NOMO-1 (cell line): Measurements from ENCODE around the gene ELF3.
"Not testable (repeated sequence)": the region's sequence is repeated elsewhere in the genome, so short reads cannot be mapped to it uniquely, and the experiment has no call there.

Experiments used
- DNase-seq, 2 experiments: peaks; one replicate each; lab custom pipeline; 2025; ENCODE audit not compliant: unreplicated experiment in 2 of 2; lab: John Stamatoyannopoulos, UW

The ELF3 gene

DNA sequence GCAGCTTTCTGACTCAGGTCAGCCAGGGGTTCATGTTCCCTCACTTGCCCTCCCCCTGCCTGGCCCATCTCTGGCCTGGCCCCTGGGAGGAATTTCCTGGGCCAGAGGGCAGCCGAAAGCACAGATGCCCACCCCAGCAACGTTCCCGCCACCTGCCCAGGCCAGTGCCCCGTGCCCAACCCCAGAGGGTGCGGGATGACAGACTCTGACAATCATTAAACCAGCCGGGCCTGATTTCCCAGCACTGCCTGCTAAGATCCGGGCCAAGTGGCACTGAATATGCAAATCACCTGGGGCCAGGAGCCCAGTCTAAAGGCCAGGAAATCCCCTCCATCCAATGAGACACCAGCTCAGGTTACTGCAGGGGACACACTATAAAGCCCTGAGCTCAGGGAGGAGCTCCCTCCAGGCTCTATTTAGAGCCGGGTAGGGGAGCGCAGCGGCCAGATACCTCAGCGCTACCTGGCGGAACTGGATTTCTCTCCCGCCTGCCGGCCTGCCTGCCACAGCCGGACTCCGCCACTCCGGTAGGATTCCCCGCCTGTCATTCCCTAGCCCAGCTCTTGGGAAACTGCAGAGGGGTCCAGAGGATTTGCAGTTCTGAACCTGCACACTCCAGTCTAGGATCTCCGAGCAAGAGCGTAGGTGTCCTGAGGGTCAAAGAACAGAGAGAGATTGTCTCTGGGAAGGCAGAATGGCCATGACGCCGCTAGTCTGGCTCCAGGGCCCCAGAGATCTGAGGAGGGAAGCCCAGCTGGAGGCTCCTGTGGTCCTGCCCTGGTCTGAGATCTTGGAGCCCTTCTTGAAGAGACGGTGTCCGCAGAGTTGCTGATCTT is at the start of gene ELF3:
Gene ELF3 (plus strand): TSS at position 408 of the 836 bp plus-strand sequence. CDS start 550 bp downstream, outside the sequence.
- no peak for DNase-seq

GRCh38 chr1:201962382-201962781 is 48.0 kb upstream of the ELF3 start:
- not testable (repeated sequence) for DNase-seq

DNA sequence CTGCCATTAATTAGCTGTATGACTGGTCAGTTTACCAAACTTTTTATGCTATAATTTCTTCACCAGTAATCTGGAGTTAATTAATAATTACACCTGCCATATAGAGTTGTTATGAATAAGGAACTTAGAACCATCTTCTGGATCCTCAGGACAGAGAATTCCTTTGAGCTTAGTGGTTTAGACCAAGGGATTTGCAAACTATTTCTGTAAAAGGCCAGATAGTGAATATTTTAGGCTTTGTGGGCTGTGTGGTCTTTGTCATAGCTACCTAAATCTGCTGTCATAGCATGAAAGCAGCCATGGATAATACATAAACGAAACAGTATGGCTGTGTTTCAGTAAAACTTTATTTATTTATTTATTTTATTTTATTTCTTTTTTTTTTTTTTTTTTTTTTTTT is 46.1 kb upstream of the ELF3 start:
- no peak for DNase-seq

GRCh38 chr1:201966171-201966570 is 44.2 kb upstream of the ELF3 start:
- DNase-seq = no peak

GRCh38 chr1:201968202-201968925 is 42.0 kb upstream of the ELF3 start:
- DNase-seq = no peak

- no peak for DNase-seq
These were observed 39.8 kb upstream of the ELF3 start for GRCh38 chr1:201970334-201971159.

DNA sequence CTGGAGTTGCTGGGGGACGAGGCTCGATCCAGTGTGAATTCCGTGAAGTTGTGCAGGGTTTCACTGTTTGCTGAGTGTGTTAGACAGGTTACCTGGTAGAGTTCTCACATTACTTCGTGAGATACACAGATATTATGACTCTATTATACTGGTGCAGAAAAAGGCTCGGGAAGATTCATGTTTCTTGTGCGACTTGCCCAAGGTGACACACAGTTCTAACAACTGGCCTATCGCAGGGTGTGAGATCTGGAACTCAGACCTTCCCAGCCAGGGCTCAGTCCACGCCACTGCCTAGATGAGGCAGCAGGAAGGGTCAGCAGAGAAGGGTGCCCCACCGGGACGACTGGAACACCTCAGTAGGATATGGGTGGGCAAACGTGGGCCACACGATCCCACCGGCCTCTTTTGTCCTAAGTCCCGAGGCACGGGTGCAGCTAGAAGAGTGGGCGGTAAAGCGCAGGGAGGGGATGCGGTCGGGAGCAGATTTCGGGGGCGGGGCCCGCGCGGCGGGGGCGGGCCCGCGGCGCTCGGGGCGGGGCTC is 28.2 kb upstream of the ELF3 start:
- DNase-seq = peak; percentile 36 to 67

DNA sequence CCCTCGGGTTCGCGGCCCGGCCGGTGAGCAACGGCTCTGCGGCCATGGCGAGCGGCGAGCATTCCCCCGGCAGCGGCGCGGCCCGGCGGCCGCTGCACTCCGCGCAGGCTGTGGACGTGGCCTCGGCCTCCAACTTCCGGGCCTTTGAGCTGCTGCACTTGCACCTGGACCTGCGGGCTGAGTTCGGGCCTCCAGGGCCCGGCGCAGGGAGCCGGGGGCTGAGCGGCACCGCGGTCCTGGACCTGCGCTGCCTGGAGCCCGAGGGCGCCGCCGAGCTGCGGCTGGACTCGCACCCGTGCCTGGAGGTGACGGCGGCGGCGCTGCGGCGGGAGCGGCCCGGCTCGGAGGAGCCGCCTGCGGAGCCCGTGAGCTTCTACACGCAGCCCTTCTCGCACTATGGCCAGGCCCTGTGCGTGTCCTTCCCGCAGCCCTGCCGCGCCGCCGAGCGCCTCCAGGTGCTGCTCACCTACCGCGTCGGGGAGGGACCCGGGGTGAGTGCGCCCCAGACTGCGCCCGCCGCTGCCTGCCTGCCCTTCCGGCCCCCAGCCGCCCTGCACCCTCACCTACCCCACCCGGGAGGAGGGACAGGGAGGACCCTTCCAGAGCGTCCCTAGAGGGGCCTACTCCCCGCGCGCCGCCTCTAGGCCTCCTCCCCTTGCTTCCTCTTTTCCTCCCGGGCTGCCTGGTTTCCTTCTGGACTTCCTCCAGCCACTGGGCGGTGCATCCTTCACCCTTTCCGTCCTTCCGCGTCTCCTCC is 27.6 kb upstream of the ELF3 start, which contains the start of gene RNPEP:
Gene RNPEP (plus strand): TSS at position 26 of the 757 bp plus-strand sequence. CDS start 19 bp downstream, at position 45.
- peak; percentile 77 to 83 for DNase-seq

- DNase-seq = no peak
These were observed 27.0 kb upstream of the ELF3 start for GRCh38 chr1:201983380-201983805.

DNA sequence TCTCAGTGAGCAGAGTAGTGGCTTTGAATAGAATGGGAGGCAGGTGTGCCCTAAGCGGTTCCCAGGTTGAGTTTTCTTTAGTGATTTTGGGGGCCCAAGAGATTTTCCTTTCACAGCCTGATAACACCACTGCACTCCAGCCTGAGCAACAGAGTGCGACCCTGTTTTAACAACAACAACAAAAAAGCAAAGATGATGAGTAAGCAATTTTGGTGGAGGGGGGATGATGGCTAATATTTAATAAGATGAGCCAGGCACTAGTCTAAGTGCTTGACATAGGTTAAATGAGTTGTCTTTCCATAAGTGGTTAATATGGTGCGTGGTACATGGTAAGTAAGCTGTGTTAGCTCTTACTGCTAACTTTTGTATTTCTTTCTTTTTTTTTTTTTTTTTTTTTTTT is 25.9 kb upstream of the ELF3 start:
- no peak for DNase-seq

- no peak for DNase-seq
These were observed 25.0 kb upstream of the ELF3 start for GRCh38 chr1:201985355-201985754.

- no peak for DNase-seq
These were observed 21.8 kb upstream of the ELF3 start for GRCh38 chr1:201988601-201989000.

GRCh38 chr1:201989354-201990128 is 20.8 kb upstream of the ELF3 start:
- no peak for DNase-seq

DNA sequence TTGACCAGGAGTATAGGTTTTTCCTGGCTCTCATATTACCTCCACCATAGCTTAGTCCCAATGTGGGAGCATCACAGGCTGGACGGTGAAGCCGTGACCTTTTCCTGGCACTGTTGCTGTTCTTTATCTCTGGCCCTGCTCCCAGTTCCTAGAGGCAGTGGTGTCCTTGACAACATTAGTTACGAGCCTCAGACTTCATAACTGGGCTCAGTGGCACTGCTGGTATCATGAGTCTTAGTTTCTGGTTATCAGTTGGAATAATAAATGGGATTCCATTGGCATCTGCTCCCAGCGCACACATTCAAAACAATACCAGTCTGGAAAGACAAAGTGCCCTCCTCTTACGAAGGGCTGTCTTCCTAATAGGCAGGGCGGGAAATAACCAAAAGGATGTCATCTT is 20.0 kb upstream of the ELF3 start:
- DNase-seq = no peak

DNA sequence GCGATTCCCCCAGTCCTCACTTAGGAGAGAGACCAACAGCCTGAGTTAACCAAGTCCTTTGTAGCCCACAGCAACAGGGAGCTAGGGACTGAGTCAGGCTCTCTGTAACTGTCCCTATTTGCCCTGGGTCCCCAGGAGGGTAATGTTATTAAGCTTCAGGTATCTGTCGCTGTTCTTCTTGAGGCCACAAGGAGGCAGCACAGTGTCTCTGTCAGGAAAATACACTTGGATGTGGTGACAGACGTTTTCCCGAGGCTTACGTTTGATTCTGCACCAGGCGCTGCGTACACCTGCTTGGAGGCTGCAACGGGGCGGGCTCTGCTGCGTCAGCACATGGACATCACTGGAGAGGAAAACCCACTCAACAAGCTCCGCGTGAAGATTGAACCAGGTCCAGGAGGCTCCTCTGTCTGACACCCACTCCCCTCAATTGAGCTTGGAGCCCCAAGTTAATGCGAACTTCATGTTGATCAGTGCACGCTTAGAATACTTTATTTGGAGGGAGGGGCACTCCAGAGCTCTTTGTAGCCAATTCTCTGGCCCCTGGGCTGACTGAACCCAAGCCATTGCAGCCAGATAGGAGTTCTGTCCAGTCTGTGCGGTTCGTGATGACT is 10.7 kb upstream of the ELF3 start:
- peak; percentile 27 to 30 for DNase-seq

- no peak for DNase-seq
These were observed 7.9 kb upstream of the ELF3 start for GRCh38 chr1:202002507-202002906.

DNA sequence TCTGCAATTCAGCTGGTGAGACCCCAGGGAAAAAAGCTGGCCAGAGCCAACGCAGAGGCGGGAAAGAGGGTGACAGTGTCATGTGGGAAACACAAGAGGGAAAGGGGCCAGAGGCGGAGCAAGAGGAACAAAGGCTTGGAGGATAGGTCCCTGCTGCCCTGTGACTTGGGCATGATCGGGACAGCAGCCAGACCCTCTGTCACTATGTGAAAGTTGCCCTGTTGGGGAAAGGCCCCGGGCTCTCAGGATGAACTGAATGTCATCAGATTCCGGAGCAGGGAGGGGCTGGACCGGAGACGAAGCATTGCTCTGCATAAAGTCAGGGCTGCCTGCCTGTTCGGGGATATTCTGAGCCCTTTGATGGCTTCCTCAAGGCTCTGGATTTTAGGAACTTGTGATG is 5.7 kb upstream of the ELF3 start:
- no peak for DNase-seq

DNA sequence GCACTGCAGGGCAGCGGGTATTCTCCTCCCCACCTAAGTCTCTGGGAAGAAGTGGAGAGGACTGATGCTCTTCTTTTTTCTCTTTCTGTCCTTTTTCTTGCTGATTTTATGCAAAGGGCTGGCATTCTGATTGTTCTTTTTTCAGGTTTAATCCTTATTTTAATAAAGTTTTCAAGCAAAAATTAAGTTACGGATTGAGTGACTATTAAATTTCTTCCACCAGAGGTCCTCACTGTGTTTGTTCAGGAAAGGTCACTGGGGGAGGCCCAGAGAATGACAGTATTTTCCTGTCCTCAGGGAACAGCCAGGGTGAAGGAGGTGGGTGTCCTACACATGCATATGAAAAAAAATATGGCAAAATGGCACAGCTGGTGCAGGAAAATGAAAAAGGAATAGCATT is 4.4 kb upstream of the ELF3 start:
- DNase-seq = no peak

- DNase-seq = no peak
These were observed 3.1 kb upstream of the ELF3 start for GRCh38 chr1:202007304-202007703.
